ENCODE measurements around the gene PCSK5. TPM values are rescaled to one million over a fixed set of nuclear protein-coding genes. Genes with fewer than 3 reads are reported as not detected.

Gene PCSK5
- polyA plus RNA-seq, 1 experiment: 1.6 TPM

- Histone ChIP-seq H3K4me3 (ENCODE audit: low read depth, low read length) (no peak overlapping the region), H3K27ac (ENCODE audit: low read depth, low read length) (no peak overlapping the region), H3K27me3 (ENCODE audit: control insufficient read depth, insufficient read depth, low read length) (no peaks in the 10 kb centered on the region), H3K9me3 (ENCODE audit: control insufficient read depth, insufficient read depth, low read length) (no peaks in the 10 kb centered on the region)
- no peak for DNase-seq (ENCODE audit: low read depth, low spot score)
- no peak for TF ChIP-seq CTCF (IDR thresholded peaks at IDR 0.05; ENCODE audit: low read depth, low read length)
- ChIA-PET CTCF (no interaction called here), POLR2A (no interaction called here)
Observed at GRCh38 chr9:75953218-75953617, 62.7 kb downstream of the PCSK5 start.

- Histone ChIP-seq H3K9me3 (ENCODE audit: control insufficient read depth, insufficient read depth, low read length) (no peaks in the 10 kb centered on the region), H3K27me3 (ENCODE audit: control insufficient read depth, insufficient read depth, low read length) (no peaks in the 10 kb centered on the region), H3K27ac (ENCODE audit: low read depth, low read length) (no peak overlapping the region), H3K4me3 (ENCODE audit: low read depth, low read length) (no peak overlapping the region)
- TF ChIP-seq CTCF (IDR thresholded peaks at IDR 0.05; ENCODE audit: low read depth, low read length): no peak
- ChIA-PET CTCF (no interaction called here), POLR2A (no interaction called here)
- DNase-seq (ENCODE audit: low read depth, low spot score): no peak
Observed at GRCh38 chr9:75956161-75956560, 65.7 kb downstream of the PCSK5 start.

- CTCF ChIA-PET: no interaction called here
- Histone ChIP-seq H3K27ac (ENCODE audit: low read depth, low read length) (no peak overlapping the region), H3K9me3 (ENCODE audit: control insufficient read depth, insufficient read depth, low read length) (no peaks in the 10 kb centered on the region)
Observed at GRCh38 chr9:75957116-75957515, 66.6 kb downstream of the PCSK5 start.

GRCh38 chr9:75958226-75958625 is 67.8 kb downstream of the PCSK5 start:
- H3K27me3 ChIP-seq (ENCODE audit: control insufficient read depth, insufficient read depth, low read length): no peaks in the 10 kb centered on the region
- no peaks in the 10 kb centered on the region for H3K9me3 ChIP-seq (ENCODE audit: control insufficient read depth, insufficient read depth, low read length)
- H3K27ac ChIP-seq (ENCODE audit: low read depth, low read length): no peak overlapping the region
- no peak for TF ChIP-seq CTCF (IDR thresholded peaks at IDR 0.05; ENCODE audit: low read depth, low read length)
- no peak for DNase-seq (ENCODE audit: low read depth, low spot score)
- ChIA-PET POLR2A (no interaction called here), CTCF (no interaction called here)
- no peak overlapping the region for H3K4me3 ChIP-seq (ENCODE audit: low read depth, low read length)

More at GRCh38 chr9:75957116-75957515, 66.6 kb downstream of the PCSK5 start:
- Histone ChIP-seq H3K27me3 (ENCODE audit: control insufficient read depth, insufficient read depth, low read length) (no peaks in the 10 kb centered on the region), H3K4me3 (ENCODE audit: low read depth, low read length) (no peak overlapping the region)
- DNase-seq (ENCODE audit: low read depth, low spot score): no peak
- POLR2A ChIA-PET: no interaction called here
- no peak for TF ChIP-seq CTCF (IDR thresholded peaks at IDR 0.05; ENCODE audit: low read depth, low read length)

GRCh38 chr9:75960551-75960950 is 70.1 kb downstream of the PCSK5 start:
- Histone ChIP-seq H3K27me3 (ENCODE audit: control insufficient read depth, insufficient read depth, low read length) (no peaks in the 10 kb centered on the region), H3K9me3 (ENCODE audit: control insufficient read depth, insufficient read depth, low read length) (no peaks in the 10 kb centered on the region), H3K4me3 (ENCODE audit: low read depth, low read length) (no peak overlapping the region), H3K27ac (ENCODE audit: low read depth, low read length) (no peak overlapping the region)
- ChIA-PET CTCF (no interaction called here), POLR2A (no interaction called here)
- no peak for DNase-seq (ENCODE audit: low read depth, low spot score)
- TF ChIP-seq CTCF (IDR thresholded peaks at IDR 0.05; ENCODE audit: low read depth, low read length): no peak
